Neural progenitor cell (in vitro differentiated cells): Measurements from ENCODE around the gene CD37. TPM values are rescaled to one million over a fixed set of nuclear protein-coding genes. Genes with fewer than 3 reads are reported as not detected.

ENCODE experiments used
- DNase-seq: peaks from one replicate; pipeline ENCODE4 v3.0.0-alpha.2; 2016; ENCODE audit warnings: low spot score
- H2AFZ ChIP-seq: fragments of 200-600 bp; sonication (generic); replicated peaks from 2 replicates; pipeline ENCODE4 v1.6.1; 2016; ENCODE audit warnings: antibody characterized with exemption
- H3F3A ChIP-seq: fragments of 200-600 bp; sonication (generic); 2 replicates; pipeline ENCODE4 v1.6.1; 2016; ENCODE audit warnings: antibody characterized with exemption, low read depth
- H3K27ac ChIP-seq: fragments of 200-600 bp; sonication (generic); 2 replicates; pipeline ENCODE4 v1.5.1; 2016; ENCODE audit warnings: mild to moderate bottlenecking
- H3K27me3 ChIP-seq: fragments of 200-600 bp; sonication (generic); 2 replicates; pipeline ENCODE4 v1.6.1; 2016; ENCODE audit warnings: mild to moderate bottlenecking, moderate library complexity
- H3K36me3 ChIP-seq: fragments of 200-600 bp; sonication (generic); 2 replicates; pipeline ENCODE4 v1.5.1; 2016
- H3K4me1 ChIP-seq: fragments of 200-600 bp; sonication (generic); 2 replicates; pipeline ENCODE4 v1.6.1; 2016; ENCODE audit warnings: mixed run types
- H3K4me2 ChIP-seq: fragments of 200-600 bp; sonication (generic); 2 replicates; pipeline ENCODE4 v1.6.1; 2016
- H3K4me3 ChIP-seq: fragments of 200-600 bp; sonication (generic); 2 replicates; pipeline ENCODE4 v1.5.1; 2016
- H3K79me2 ChIP-seq: fragments of 200-600 bp; sonication (generic); 2 replicates; pipeline ENCODE4 v1.6.1; 2016; ENCODE audit warnings: low read depth
- H3K9ac ChIP-seq: fragments of 200-600 bp; sonication (generic); 2 replicates; pipeline ENCODE4 v1.6.1; 2016
- H3K9me3 ChIP-seq: fragments of 200-600 bp; sonication (generic); 2 replicates; pipeline ENCODE4 v1.5.1; 2016; ENCODE audit warnings: low read depth
- H4K20me1 ChIP-seq: fragments of 200-600 bp; sonication (generic); 2 replicates; pipeline ENCODE4 v1.6.1; 2016; ENCODE audit warnings: low read depth
- H3K27ac Mint-ChIP-seq: 3 replicates; pipeline ENCODE4 v1.8.0; 2021; ENCODE audit warnings: mixed read lengths
- H3K27me3 Mint-ChIP-seq: 2 replicates; pipeline ENCODE4 v1.8.0; 2022; ENCODE audit warnings: low read depth, mild to moderate bottlenecking, inconsistent platforms, moderate library complexity, mixed read lengths; ENCODE audit not compliant: insufficient read depth
- H3K36me3 Mint-ChIP-seq: 3 replicates; pipeline ENCODE4 v1.8.0; 2021; ENCODE audit warnings: mixed read lengths
- H3K4me1 Mint-ChIP-seq: 3 replicates; pipeline ENCODE4 v1.8.0; 2021; ENCODE audit warnings: mixed read lengths
- H3K4me3 Mint-ChIP-seq: 3 replicates; pipeline ENCODE4 v1.8.0; 2021; ENCODE audit warnings: mild to moderate bottlenecking, moderate library complexity, mixed read lengths
- H3K9me3 Mint-ChIP-seq: 3 replicates; pipeline ENCODE4 v1.8.0; 2020; ENCODE audit warnings: mixed read lengths
- EZH2 ChIP-seq: fragments of 200-600 bp; sonication (generic); IDR thresholded peaks from 2 replicates; pipeline ENCODE4 v1.6.1; 2017; ENCODE audit warnings: antibody characterized with exemption, mild to moderate bottlenecking, moderate library complexity
- EZH2phosphoT487 ChIP-seq: fragments of 200-600 bp; sonication (generic); IDR thresholded peaks from 2 replicates; pipeline ENCODE4 v1.6.1; 2017; ENCODE audit warnings: antibody characterized with exemption
- total RNA-seq: library from RNA; depleted of rRNA; stranded (reverse); fragments of >200 nt; gene quantifications from 2 replicates; pipeline ENCODE4 v1.2.3, GENCODE V29; 2015; ENCODE audit warnings: low replicate concordance
- TF ChIP-seq, protein P1 (sequence below): fragments of 200-600 bp; sonication (generic); IDR thresholded peaks from 2 replicates; pipeline ENCODE4 v1.5.1; 2017; ENCODE audit warnings: antibody characterized with exemption, mild to moderate bottlenecking

Gene CD37
- total RNA-seq, 1 donor from 2014 or later = not detected

GRCh38 chr19:49344505-49345423, 9.6 kb downstream of the CD37 start:
- Mint-ChIP-seq H3K4me1 (peaks cover 46% of the 10 kb centered on the region), H3K27me3 (peaks cover 2% of the 10 kb centered on the region), H3K36me3 (peaks cover 66% of the 10 kb centered on the region), H3K27ac (peak overlapping the region; percentile 35), H3K9me3 (no peaks in the 10 kb centered on the region), H3K4me3 (peak overlapping the region; percentile 36)
- peaks cover 76% of the 10 kb centered on the region for H4K20me1 ChIP-seq
- H3K36me3 ChIP-seq = peaks cover 16% of the 10 kb centered on the region
- H3K4me1 ChIP-seq = no peaks in the 10 kb centered on the region
- no peak overlapping the region for H3K9ac ChIP-seq
- peak; percentile 39 for DNase-seq
- H3K4me3 ChIP-seq = no peak overlapping the region
- TF ChIP-seq, protein P1, sequence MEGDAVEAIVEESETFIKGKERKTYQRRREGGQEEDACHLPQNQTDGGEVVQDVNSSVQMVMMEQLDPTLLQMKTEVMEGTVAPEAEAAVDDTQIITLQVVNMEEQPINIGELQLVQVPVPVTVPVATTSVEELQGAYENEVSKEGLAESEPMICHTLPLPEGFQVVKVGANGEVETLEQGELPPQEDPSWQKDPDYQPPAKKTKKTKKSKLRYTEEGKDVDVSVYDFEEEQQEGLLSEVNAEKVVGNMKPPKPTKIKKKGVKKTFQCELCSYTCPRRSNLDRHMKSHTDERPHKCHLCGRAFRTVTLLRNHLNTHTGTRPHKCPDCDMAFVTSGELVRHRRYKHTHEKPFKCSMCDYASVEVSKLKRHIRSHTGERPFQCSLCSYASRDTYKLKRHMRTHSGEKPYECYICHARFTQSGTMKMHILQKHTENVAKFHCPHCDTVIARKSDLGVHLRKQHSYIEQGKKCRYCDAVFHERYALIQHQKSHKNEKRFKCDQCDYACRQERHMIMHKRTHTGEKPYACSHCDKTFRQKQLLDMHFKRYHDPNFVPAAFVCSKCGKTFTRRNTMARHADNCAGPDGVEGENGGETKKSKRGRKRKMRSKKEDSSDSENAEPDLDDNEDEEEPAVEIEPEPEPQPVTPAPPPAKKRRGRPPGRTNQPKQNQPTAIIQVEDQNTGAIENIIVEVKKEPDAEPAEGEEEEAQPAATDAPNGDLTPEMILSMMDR = no peak
- TF ChIP-seq EZH2phosphoT487 = no peak
- TF ChIP-seq EZH2 = no peak
- no peak overlapping the region for H2AFZ ChIP-seq
- no peak overlapping the region for H3K4me2 ChIP-seq
- no peak overlapping the region for H3K27ac ChIP-seq
- H3K27me3 ChIP-seq = no peaks in the 10 kb centered on the region
- H3K79me2 ChIP-seq = peaks cover 36% of the 10 kb centered on the region
- no peaks in the 10 kb centered on the region for H3K9me3 ChIP-seq
- peaks cover 78% of the 10 kb centered on the region for H3F3A ChIP-seq

- peaks cover 13% of the 10 kb centered on the region for H3K36me3 ChIP-seq
- H3K9me3 ChIP-seq = no peaks in the 10 kb centered on the region
- no peak overlapping the region for H3K27ac ChIP-seq
- H3K36me3 Mint-ChIP-seq = peaks cover 68% of the 10 kb centered on the region
- H3K27me3 Mint-ChIP-seq = peaks cover 4% of the 10 kb centered on the region
- no peaks in the 10 kb centered on the region for H3K9me3 Mint-ChIP-seq
- H3F3A ChIP-seq = peaks cover 68% of the 10 kb centered on the region
- H3K4me1 Mint-ChIP-seq = peaks cover 35% of the 10 kb centered on the region
- TF ChIP-seq EZH2 (no peak), EZH2phosphoT487 (no peak)
- TF ChIP-seq, protein P1 = no peak
- no peak overlapping the region for H3K4me2 ChIP-seq
- H3K4me1 ChIP-seq = no peaks in the 10 kb centered on the region
- no peak for DNase-seq
- no peak overlapping the region for H3K9ac ChIP-seq
- no peak overlapping the region for H3K4me3 Mint-ChIP-seq
- no peak overlapping the region for H2AFZ ChIP-seq
- peaks cover 52% of the 10 kb centered on the region for H4K20me1 ChIP-seq
- H3K27ac Mint-ChIP-seq = no peak overlapping the region
- H3K4me3 ChIP-seq = no peak overlapping the region
- H3K79me2 ChIP-seq = peaks cover 41% of the 10 kb centered on the region
- no peaks in the 10 kb centered on the region for H3K27me3 ChIP-seq
Observed at GRCh38 chr19:49347191-49347590, 12.0 kb downstream of the CD37 start.

DNA sequence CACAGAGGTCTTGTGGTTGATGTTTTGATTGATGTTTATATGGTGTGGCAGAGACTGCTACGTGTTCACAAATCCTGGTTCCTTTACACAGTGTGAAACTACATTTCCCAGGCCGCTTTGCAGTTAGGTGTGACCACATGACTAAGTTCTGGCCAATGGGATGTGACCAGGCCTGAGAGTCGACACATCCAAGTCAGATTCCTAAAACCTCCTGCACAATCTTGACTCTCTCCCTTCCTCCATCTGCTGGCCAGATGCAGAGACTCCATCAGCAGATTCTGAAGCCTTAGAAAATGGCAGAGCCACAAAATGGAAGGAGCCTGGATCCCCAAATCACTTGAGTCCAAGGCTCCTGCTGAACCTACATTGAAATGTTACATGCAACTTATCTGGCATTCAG, 12.6 kb downstream of the CD37 start:
- Mint-ChIP-seq H3K27me3 (peaks cover 4% of the 10 kb centered on the region), H3K4me1 (peaks cover 31% of the 10 kb centered on the region), H3K36me3 (peaks cover 63% of the 10 kb centered on the region), H3K4me3 (peak overlapping the region; percentile 47), H3K27ac (peak overlapping the region; percentile 50), H3K9me3 (no peaks in the 10 kb centered on the region)
- no peak overlapping the region for H3K27ac ChIP-seq
- no peaks in the 10 kb centered on the region for H3K27me3 ChIP-seq
- no peaks in the 10 kb centered on the region for H3K4me1 ChIP-seq
- H3K4me3 ChIP-seq = no peak overlapping the region
- H4K20me1 ChIP-seq = peaks cover 48% of the 10 kb centered on the region
- peaks cover 41% of the 10 kb centered on the region for H3K79me2 ChIP-seq
- TF ChIP-seq, protein P1 = peak; percentile 31
- no peak for TF ChIP-seq EZH2phosphoT487
- H3K4me2 ChIP-seq = no peak overlapping the region
- H2AFZ ChIP-seq = no peak overlapping the region
- H3F3A ChIP-seq = peaks cover 62% of the 10 kb centered on the region
- no peak overlapping the region for H3K9ac ChIP-seq
- peaks cover 13% of the 10 kb centered on the region for H3K36me3 ChIP-seq
- peak; percentile 72 for DNase-seq
- H3K9me3 ChIP-seq = no peaks in the 10 kb centered on the region
